HG03097 (cell line): ENCODE results near the gene AAGAB.

ENCODE experiments used
- ATAC-seq: cut with Tn5 transposase; IDR thresholded peaks from one replicate; pipeline ENCODE4 v1.9.1; 2021; ENCODE audit not compliant: unreplicated experiment, low FRiP score

The AAGAB gene

DNA sequence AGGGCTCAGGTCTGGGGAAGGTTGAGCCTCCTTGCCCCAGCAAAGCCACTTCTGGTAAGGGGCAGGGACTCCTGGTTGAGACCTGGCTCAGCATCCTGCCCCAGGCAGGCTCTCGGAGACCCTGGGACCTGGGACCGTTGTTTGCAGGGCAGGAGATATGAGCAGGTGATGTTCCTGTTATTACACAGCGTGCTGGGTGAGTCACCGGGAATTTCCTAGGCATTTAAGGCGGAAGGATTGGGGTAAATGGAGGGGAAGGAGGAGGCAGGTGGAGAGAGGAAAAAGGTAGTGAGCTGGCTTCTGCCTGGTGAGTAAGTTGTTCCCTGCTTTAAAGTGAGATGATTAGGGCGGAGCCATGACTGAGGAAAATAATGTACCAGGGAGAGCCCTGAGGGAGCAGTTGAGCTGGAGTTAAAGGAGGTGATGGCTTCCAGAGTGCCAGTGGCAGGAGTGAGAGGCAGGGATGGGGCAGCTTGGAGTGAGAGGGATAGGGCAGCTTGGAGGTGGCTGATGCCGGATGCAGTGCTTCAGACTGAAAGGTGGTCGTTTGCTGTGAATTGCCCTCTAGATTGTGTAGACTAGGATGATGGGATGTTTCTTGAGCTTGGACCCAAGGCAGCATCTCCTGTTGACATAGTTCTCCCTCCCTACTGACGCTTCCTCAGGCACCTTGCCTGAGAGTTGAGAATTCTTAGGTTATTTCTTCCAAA lies 79.4 kb downstream of the AAGAB start:
- no peak for ATAC-seq

GRCh38 chr15:67174446-67174845 lies 80.0 kb downstream of the AAGAB start:
- no peak for ATAC-seq

DNA sequence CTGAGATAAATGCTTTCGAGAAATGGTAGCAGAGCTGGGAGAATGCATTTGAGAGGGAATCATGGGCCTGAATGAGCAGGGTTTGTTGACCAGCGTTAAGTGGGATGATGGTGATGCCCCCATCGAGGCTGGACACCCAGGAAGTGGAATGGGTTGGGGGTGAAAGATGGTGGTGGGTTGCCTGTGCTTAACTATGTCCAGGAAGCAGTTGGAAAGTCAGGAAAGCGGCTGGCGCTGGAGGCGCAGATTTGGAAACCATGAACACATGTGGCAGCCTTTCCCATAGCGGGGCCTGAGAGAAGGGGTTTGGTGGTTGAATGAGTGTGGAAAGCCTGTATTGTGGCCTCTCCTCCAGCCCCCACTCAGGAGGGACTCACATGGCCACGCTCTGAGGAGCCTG lies 80.7 kb downstream of the AAGAB start:
- no peak for ATAC-seq

DNA sequence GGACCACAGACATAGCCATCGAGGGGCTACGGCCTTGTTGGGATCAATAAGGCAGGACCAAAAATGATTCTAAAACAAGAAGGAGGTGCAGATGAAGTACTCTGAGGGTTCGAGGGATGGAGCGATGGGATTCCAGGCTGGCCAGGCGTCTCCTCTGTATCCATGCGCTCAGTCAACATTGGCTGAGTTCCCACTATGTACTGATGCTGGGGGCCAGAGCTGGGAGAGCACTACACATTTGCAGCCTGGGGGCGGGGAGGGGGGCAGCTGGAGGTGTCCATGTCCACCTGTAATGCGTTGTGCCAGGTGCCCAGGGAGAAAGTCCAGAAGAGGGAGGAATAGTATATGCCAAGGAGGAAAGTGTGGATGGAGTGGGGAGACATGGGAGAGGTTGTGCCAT lies 81.5 kb downstream of the AAGAB start:
- no peak for ATAC-seq

DNA sequence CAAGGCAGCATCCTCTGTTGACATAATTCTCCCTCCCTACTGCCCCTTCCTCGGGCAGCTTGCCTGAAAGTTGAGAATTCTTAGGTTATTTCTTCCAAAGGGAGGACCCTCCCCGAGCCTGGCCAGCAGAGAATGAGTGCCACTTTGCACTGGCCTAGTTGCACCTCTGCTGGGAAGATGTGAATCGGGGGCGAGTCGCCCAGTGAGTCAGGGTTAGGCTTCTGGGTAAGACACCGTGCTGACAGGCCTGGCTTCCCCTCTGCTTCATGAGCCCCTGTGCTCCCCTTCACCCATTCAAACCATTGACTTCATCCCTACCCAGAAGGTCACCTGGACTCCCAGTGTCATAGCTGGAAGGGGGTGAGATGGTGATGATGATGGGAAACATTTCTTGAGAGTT lies 82.3 kb downstream of the AAGAB start:
- ATAC-seq = no peak

DNA sequence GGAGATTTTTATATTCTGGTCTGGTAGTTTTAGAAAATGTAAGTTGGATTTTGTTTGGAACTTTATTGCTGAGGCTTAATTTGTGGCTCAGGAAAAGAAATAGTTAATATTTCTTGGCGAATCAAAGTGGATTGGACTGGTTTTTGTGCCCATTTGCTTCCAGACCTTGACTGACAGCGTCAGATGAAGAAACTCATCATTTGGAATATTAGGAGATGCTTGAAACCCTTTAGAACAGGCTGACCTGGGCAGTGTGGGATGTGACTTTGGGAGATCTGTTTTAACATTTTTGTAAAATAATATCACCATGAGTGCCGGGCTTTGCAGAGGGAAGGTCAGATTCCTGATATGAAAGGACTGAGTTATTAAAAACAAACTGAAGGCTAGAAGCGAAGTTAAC lies 83.0 kb downstream of the AAGAB start:
- ATAC-seq = no peak

- ATAC-seq = no peak
Observed at GRCh38 chr15:67170143-67170925, 84.1 kb downstream of the AAGAB start.

DNA sequence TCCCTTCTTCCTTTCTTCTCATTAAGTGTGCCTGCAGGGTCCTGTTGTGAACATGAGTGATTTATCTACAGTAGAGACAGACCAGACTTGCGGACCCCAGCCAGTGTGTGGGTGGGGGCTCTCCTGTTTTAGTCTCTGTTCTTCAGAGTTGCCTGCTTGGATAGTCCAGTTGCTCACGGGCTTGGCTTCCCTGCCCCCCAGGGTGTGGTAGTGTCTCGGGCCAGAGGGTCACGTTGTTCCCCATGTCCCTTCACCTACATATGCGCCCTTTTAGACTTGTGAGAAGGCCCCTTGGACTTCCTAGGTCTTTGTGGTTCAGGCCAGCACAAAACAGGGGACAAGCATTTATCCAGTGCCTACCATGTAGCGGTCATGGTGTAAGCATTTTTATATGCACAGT lies 85.8 kb downstream of the AAGAB start:
- ATAC-seq = no peak

GRCh38 chr15:67167091-67167490 lies 87.4 kb downstream of the AAGAB start:
- no peak for ATAC-seq

GRCh38 chr15:67166280-67167009 lies 88.0 kb downstream of the AAGAB start:
- ATAC-seq = no peak

DNA sequence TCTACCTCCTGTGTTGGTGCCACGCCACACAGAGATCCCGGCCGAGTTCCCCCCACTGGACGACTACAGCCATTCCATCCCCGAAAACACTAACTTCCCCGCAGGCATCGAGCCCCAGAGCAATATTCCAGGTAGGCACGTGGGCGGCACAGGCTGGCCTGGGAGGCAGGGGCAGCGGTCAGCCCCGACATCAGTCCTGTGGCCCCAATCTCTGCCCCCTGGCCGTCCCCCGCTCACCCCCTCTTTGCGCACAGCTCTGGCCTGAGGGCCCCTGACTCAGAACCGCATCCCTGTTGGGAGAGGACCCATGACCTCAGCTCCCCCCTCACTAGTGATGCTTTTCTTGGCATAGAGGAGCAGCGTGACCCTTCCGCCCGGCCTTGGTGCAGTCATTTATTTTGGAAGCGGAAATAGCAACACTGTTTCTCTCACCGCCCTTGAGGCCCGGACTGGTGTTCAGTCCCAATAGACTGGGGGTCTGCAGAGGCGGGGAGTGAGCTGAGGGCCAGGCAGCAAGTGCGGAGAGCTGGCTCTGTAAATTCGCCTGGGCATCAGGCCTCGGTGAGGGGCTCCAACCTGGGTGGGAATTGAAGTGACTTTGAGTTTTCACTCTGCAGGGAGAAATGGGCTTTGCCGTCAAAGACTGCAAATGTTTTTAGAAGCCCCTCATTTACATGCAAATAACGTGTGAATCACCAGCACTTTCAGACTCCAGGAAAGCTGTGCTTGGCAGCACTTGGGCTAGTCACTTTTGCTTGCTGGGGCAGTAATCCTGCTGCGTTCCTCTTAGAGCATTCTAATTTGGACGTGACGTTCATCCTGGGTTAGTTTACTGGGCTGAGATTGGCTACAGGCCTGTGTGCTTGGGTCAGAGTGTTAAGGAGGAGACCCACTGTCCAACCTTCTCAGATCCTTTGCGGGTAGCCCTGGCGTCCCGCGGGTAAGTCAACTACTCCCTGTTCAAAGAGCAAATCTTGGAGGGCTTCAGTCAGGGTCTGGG lies 88.9 kb downstream of the AAGAB start:
- ATAC-seq = no peak

DNA sequence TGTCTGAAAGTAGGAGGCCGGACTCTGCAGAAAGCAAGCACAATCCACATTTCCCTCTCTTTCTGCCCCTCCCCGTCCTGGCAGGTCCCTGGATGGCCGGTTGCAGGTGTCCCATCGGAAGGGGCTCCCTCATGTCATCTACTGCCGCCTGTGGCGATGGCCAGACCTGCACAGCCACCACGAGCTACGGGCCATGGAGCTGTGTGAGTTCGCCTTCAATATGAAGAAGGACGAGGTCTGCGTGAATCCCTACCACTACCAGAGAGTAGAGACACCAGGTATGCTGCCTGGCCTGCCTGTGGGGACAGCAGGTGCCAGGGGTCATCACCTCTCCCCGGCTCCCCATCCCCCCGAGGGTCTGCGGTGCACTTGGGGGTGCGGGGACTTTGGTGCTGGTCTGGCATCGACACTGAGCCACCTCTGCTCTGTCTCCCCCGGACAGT lies 89.6 kb downstream of the AAGAB start:
- no peak for ATAC-seq

GRCh38 chr15:67164401-67164791 lies 90.1 kb downstream of the AAGAB start:
- ATAC-seq = no peak

DNA sequence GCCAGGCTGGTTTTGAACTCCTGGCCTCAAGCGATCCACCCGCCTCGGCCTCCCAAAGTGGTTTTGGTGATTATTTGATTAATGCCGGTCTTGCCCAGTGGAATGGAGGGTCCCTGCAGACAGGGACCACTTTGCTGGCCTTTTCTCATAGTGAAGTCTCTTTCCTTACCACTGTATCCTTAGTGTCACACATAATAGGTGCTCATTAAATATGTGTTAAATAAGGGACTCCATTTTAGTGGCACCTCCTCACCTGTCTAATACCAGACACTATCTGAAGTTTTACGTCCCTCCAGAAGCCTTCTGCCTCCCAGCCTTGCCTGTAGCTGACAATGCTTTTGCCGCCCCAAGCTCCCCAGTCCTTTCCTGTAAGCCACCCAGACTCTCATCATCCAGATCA lies 91.3 kb downstream of the AAGAB start:
- no peak for ATAC-seq

DNA sequence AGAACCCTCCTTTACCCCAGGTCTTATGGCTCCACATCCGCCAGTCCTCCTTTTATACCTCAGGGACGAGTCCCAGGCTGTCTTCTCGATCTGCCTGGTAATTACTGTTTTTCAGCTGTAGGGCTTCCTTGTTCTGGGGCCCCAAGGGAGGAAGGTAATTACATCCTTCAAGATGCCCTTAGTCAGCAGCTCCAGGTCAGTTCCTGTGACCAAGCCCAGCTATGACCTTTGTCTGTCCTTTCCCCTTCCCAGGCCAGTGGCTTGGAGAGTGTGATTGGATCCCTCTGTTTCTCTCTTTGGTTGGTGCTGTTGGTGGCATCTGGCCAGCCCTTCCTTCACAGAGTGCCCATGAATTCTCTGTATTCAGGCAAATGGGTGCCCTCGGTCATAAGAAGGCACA lies 92.6 kb downstream of the AAGAB start:
- no peak for ATAC-seq

GRCh38 chr15:67161412-67161811 lies 93.0 kb downstream of the AAGAB start:
- no peak for ATAC-seq

DNA sequence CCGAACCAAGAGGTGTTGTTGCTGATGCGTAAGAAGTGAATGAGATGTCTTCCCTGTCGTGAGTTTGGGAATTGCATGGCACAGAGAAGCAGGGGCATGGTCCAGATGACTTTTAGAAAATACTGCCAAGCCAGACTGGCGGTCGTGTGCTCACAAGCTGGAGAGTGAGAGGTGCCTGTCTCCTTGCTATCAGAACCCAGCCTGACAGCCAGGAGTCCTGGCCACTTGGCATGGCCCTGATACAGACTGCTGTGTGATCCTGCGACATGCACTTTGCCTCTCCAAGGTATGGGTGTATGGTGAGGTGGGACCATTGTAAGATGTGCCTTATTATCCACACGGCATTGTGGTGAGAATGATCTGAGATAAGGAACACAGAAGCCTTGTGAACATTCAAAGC lies 96.1 kb downstream of the AAGAB start:
- ATAC-seq = no peak

GRCh38 chr15:67157521-67158252 lies 96.8 kb downstream of the AAGAB start:
- no peak for ATAC-seq

DNA sequence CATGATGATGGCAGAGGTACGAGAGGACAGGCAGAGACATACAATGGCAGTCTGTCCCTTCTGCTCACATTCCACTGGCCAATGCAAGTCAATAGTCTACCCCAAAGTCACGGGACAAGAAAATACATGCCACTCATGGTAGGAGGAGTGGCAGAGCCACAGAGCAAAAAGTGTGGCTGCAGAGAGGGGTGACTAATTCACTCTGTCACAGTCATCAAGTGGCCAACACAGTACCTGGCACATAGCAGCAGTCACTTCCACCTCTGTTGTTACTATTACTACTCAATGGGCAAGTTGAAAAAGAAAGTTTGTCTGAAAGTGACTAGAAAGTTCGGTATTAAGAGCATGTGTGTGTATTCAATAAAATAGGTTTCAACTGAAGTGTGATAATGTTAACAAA lies 97.6 kb downstream of the AAGAB start:
- no peak for ATAC-seq

DNA sequence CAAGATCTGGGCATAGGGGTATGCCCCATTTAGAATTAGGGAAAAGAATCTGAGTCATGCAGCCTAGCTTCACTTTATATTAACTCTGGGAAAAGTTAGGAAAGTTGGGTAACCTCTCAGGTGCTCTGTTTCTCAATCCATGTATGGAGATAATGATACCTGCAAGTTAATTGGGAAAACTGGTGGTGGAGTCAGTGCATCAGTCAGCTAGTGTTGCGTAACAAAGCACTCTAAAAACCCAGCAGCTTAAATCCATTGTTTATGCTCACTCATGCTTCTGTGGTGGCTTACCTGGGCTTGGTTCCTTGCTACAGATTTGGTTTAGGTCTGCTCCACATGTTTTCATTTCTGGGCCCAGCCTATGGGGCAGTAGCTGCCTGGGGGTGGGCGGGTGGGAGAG lies 98.0 kb downstream of the AAGAB start:
- no peak for ATAC-seq
